Forelimb muscle (tissue), 1 donor: ENCODE data around the gene MYRIP. TPM values are rescaled to one million over a fixed set of nuclear protein-coding genes. Genes with fewer than 3 reads are reported as not detected.
"Not testable (repeated sequence)": the region's sequence is repeated elsewhere in the genome, so short reads cannot be mapped to it uniquely, and the experiment has no call there.

Source experiments
- DNase-seq: peaks from one replicate; pipeline ENCODE4 v3.0.0-alpha.2; 2013; ENCODE audit warnings: low read depth
- polyA plus RNA-seq: library from polyadenylated mRNA; unstranded; fragments of 120-200 nt; gene quantifications from one replicate; pipeline ENCODE4 v1.2.1, GENCODE V29; 2013; ENCODE audit not compliant: insufficient read length

Gene MYRIP
- polyA plus RNA-seq, 1 donor = 0.89 TPM

- DNase-seq = no peak
These were observed 320.1 kb downstream of the MYRIP start for GRCh38 chr3:40129510-40129909.

- peak; percentile 22 for DNase-seq
These were observed 320.6 kb downstream of the MYRIP start for GRCh38 chr3:40129981-40130380.

GRCh38 chr3:40130721-40131120 is 321.3 kb downstream of the MYRIP start:
- DNase-seq = no peak

GRCh38 chr3:40133886-40134575 is 324.6 kb downstream of the MYRIP start:
- not testable (repeated sequence) for DNase-seq

GRCh38 chr3:40137591-40138295 is 328.3 kb downstream of the MYRIP start:
- DNase-seq = no peak

GRCh38 chr3:40143283-40144090 is 334.1 kb downstream of the MYRIP start:
- no peak for DNase-seq

GRCh38 chr3:40148827-40149226 is 339.4 kb downstream of the MYRIP start:
- DNase-seq = no peak

GRCh38 chr3:40152482-40153133 is 343.2 kb downstream of the MYRIP start:
- no peak for DNase-seq

- DNase-seq = no peak
These were observed 351.5 kb downstream of the MYRIP start for GRCh38 chr3:40160933-40161332.

- no peak for DNase-seq
These were observed 353.2 kb downstream of the MYRIP start for GRCh38 chr3:40162616-40163015.

- no peak for DNase-seq
These were observed 357.6 kb downstream of the MYRIP start for GRCh38 chr3:40166997-40167396.

- no peak for DNase-seq
These were observed 358.5 kb downstream of the MYRIP start for GRCh38 chr3:40167958-40168357.

GRCh38 chr3:40169983-40170382 is 360.6 kb downstream of the MYRIP start:
- DNase-seq = no peak

- DNase-seq = no peak
These were observed 361.0 kb downstream of the MYRIP start for GRCh38 chr3:40170395-40170794.

GRCh38 chr3:40172560-40172959 is 363.2 kb downstream of the MYRIP start:
- DNase-seq = no peak

GRCh38 chr3:40173227-40173721 is 363.9 kb downstream of the MYRIP start:
- no peak for DNase-seq

- no peak for DNase-seq
These were observed 368.7 kb downstream of the MYRIP start for GRCh38 chr3:40178012-40178594.

GRCh38 chr3:40179016-40179415 is 369.6 kb downstream of the MYRIP start:
- peak; percentile 32 for DNase-seq

- no peak for DNase-seq
These were observed 371.8 kb downstream of the MYRIP start for GRCh38 chr3:40181182-40181581.

GRCh38 chr3:40185029-40185695 is 375.8 kb downstream of the MYRIP start:
- DNase-seq = no peak

- DNase-seq = no peak
These were observed 377.1 kb downstream of the MYRIP start for GRCh38 chr3:40186508-40186907.
